ENCODE results near the gene AOX1. TPM values are rescaled to one million over a fixed set of nuclear protein-coding genes. Genes with fewer than 3 reads are reported as not detected.

The AOX1 gene
- total RNA-seq, 1 experiment from 2014 or later: 5.1 TPM

- Histone ChIP-seq H3K27me3 (ENCODE audit: insufficient read depth, low read depth) (no peaks in the 10 kb centered on the region), H3K4me1 (replicated peaks; ENCODE audit: insufficient read depth) (peaks cover 64% of the 10 kb centered on the region), H3K9me2 (ENCODE audit: insufficient read depth) (no peaks in the 10 kb centered on the region), H3K9me3 (ENCODE audit: insufficient read depth, low read depth) (peaks cover 9% of the 10 kb centered on the region), H4K20me1 (ENCODE audit: insufficient read depth) (no peaks in the 10 kb centered on the region), H3K4me2 (peak overlapping the region; percentile 37), H3K4me3 (no peak overlapping the region), H3K36me3 (ENCODE audit: low read depth) (no peaks in the 10 kb centered on the region), H3K79me2 (ENCODE audit: low read depth) (no peaks in the 10 kb centered on the region), H3F3A (ENCODE audit: insufficient read depth, low read depth) (peaks cover 33% of the 10 kb centered on the region), H2AFZ (no peak overlapping the region), H3K27ac (peak overlapping the region; percentile 68)
- POLR2A ChIA-PET (ENCODE audit: unreplicated experiment): interaction anchor here (0.6 kb wide), 1 partner anchor 409 kb away, joined by 11 read pairs; no protein-coding TSS in a partner anchor
- no TSS peak for BruUV-seq (replicated peaks)
- CTCF ChIA-PET: no interaction called here
- DNase-seq: peak; percentile 26 to 91
- no peak for TF ChIP-seq EZH2 (IDR thresholded peaks at IDR 0.05; ENCODE audit: low read depth)
- no peak for TF ChIP-seq CTCF (conservative IDR thresholded peaks at IDR 0.05)
- intact Hi-C loops (cut with micrococcal nuclease; ENCODE audit: unreplicated experiment): no loop called here
Measured at GRCh38 chr2:200603972-200604371, 18.2 kb downstream of the AOX1 start.

- H3K9me2 ChIP-seq (ENCODE audit: insufficient read depth): no peaks in the 10 kb centered on the region
- POLR2A ChIA-PET (ENCODE audit: unreplicated experiment): no interaction called here
- BruUV-seq (replicated peaks): TSS peak; percentile 36
- no peaks in the 10 kb centered on the region for H4K20me1 ChIP-seq (ENCODE audit: insufficient read depth)
- peak overlapping the region; percentile 37 for H3K4me2 ChIP-seq
- H3K4me1 ChIP-seq (replicated peaks; ENCODE audit: insufficient read depth): peaks cover 70% of the 10 kb centered on the region
- H3K27ac ChIP-seq: peak overlapping the region; percentile 68
- H3K79me2 ChIP-seq (ENCODE audit: low read depth): no peaks in the 10 kb centered on the region
- TF ChIP-seq CTCF (conservative IDR thresholded peaks at IDR 0.05) (no peak), EZH2 (IDR thresholded peaks at IDR 0.05; ENCODE audit: low read depth) (no peak)
- no peak for DNase-seq
- no peaks in the 10 kb centered on the region for H3K27me3 ChIP-seq (ENCODE audit: insufficient read depth, low read depth)
- H2AFZ ChIP-seq: no peak overlapping the region
- H3K4me3 ChIP-seq: no peak overlapping the region
- intact Hi-C loops (cut with micrococcal nuclease; ENCODE audit: unreplicated experiment): no loop called here
- peaks cover 33% of the 10 kb centered on the region for H3F3A ChIP-seq (ENCODE audit: insufficient read depth, low read depth)
- no peaks in the 10 kb centered on the region for H3K36me3 ChIP-seq (ENCODE audit: low read depth)
- CTCF ChIA-PET: no interaction called here
- peaks cover 9% of the 10 kb centered on the region for H3K9me3 ChIP-seq (ENCODE audit: insufficient read depth, low read depth)
Measured at GRCh38 chr2:200604571-200605255, 18.9 kb downstream of the AOX1 start.

GRCh38 chr2:200608341-200609027 is 22.7 kb downstream of the AOX1 start:
- H3F3A ChIP-seq (ENCODE audit: insufficient read depth, low read depth): peaks cover 17% of the 10 kb centered on the region
- no TSS peak for BruUV-seq (replicated peaks)
- CTCF ChIA-PET: no interaction called here

More at GRCh38 chr2:200608341-200609027, 22.7 kb downstream of the AOX1 start:
- TF ChIP-seq CTCF (conservative IDR thresholded peaks at IDR 0.05) (no peak), EZH2 (IDR thresholded peaks at IDR 0.05; ENCODE audit: low read depth) (no peak)
- H4K20me1 ChIP-seq (ENCODE audit: insufficient read depth): no peaks in the 10 kb centered on the region
- H3K36me3 ChIP-seq (ENCODE audit: low read depth): no peaks in the 10 kb centered on the region
- H3K9me3 ChIP-seq (ENCODE audit: insufficient read depth, low read depth): peaks cover 13% of the 10 kb centered on the region; the same call in 1 of the 2 replicates
- peak overlapping the region; percentile 69 for H3K4me2 ChIP-seq
- H3K4me3 ChIP-seq: no peak overlapping the region; the same call in 1 of the 2 replicates
- H3K9me2 ChIP-seq (ENCODE audit: insufficient read depth): no peaks in the 10 kb centered on the region
- POLR2A ChIA-PET (ENCODE audit: unreplicated experiment): no interaction called here
- DNase-seq: peak in 1 of 2 experiments; percentile 69
- intact Hi-C loops (cut with micrococcal nuclease; ENCODE audit: unreplicated experiment): loop anchor here (2.0 kb wide), 1 partner anchor 54 kb away; no protein-coding TSS in a partner anchor
- H3K79me2 ChIP-seq (ENCODE audit: low read depth): no peaks in the 10 kb centered on the region
- H2AFZ ChIP-seq: no peak overlapping the region
- H3K4me1 ChIP-seq (replicated peaks; ENCODE audit: insufficient read depth): peaks cover 36% of the 10 kb centered on the region
- H3K27ac ChIP-seq: peak overlapping the region; percentile 70
- no peaks in the 10 kb centered on the region for H3K27me3 ChIP-seq (ENCODE audit: insufficient read depth, low read depth)

Measured in PC-9 (cell line).